SK-N-MC (cell line): ENCODE results near the gene GULP1.

Experiments used
- EZH2 ChIP-seq: fragments of 200-600 bp; sonication (generic); IDR thresholded peaks from one replicate; pipeline ENCODE4 v1.6.1; 2017; ENCODE audit warnings: antibody characterized with exemption
- FOXP2 ChIP-seq: optimal IDR thresholded peaks from 2 replicates; pipeline ENCODE3; 2011; ENCODE audit warnings: mild to moderate bottlenecking, moderate library complexity; ENCODE audit not compliant: insufficient read depth; ENCODE audit errors: extremely low read length, control extremely low read depth
- POLR2AphosphoS5 ChIP-seq: IDR thresholded peaks from 2 replicates; pipeline ENCODE4 v1.6.1; 2012; ENCODE audit warnings: mild to moderate bottlenecking, low read depth, low read length, borderline replicate concordance

DNA sequence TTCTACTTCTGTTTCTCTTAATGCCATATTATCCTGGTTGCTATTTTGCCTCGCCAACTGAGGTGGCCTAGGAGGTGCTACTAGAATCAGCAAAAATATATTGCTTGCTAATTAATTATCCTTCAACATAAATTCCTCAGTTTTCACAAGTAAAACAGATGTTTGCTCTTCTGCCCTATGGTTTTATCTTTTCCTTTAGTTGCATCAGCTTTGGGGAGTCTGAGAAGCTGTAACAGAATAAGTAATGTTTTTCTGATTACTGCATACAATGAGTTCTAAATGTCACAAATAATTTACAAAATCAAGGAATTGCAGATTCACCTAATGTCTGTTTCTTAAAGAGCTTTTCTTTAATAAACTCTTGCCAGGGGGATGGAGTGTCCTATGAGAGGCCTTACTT lies 36.7 kb downstream of the GULP1 start:
- no peak for TF ChIP-seq EZH2
- no peak for TF ChIP-seq POLR2AphosphoS5
- TF ChIP-seq FOXP2: no peak
